Activated T-helper 1 cell treated with Interleukin-2 at 50 U/mL for 16 hours (primary cell): ENCODE results near the gene MRGPRG.

Source experiments
- DNase-seq: peaks from one replicate; pipeline ENCODE4 v3.0.0-alpha.2; 2020; ENCODE audit warnings: low read depth

The MRGPRG gene

GRCh38 chr11:3225826-3226750 is 7.5 kb upstream of the MRGPRG start:
- no peak for DNase-seq

- no peak for DNase-seq
Observed at GRCh38 chr11:3225159-3225758, 6.6 kb upstream of the MRGPRG start.

GRCh38 chr11:3224401-3225057 is 5.9 kb upstream of the MRGPRG start:
- no peak for DNase-seq

- DNase-seq = no peak
Observed at GRCh38 chr11:3223932-3224381, 5.3 kb upstream of the MRGPRG start.

GRCh38 chr11:3222941-3223915 is 4.6 kb upstream of the MRGPRG start:
- DNase-seq = no peak

- DNase-seq = no peak
Observed at GRCh38 chr11:3222003-3222855, 3.6 kb upstream of the MRGPRG start.

- no peak for DNase-seq
Observed at GRCh38 chr11:3221408-3222002, 2.9 kb upstream of the MRGPRG start.

GRCh38 chr11:3220521-3221407 is 2.2 kb upstream of the MRGPRG start:
- DNase-seq = no peak

GRCh38 chr11:3220101-3220500 is 1.5 kb upstream of the MRGPRG start:
- DNase-seq = no peak

- DNase-seq = no peak
Observed at GRCh38 chr11:3219281-3219892, 774 bp upstream of the MRGPRG start.

- no peak for DNase-seq
Observed at GRCh38 chr11:3217818-3218482, 663 bp downstream of the MRGPRG start.

- no peak for DNase-seq
Observed at GRCh38 chr11:3216027-3216525, 2.5 kb downstream of the MRGPRG start.

GRCh38 chr11:3215346-3216026 is 3.1 kb downstream of the MRGPRG start:
- DNase-seq = no peak

GRCh38 chr11:3214420-3214699 is 4.3 kb downstream of the MRGPRG start:
- DNase-seq = no peak

- no peak for DNase-seq
Observed at GRCh38 chr11:3213659-3214419, 4.8 kb downstream of the MRGPRG start.

- no peak for DNase-seq
Observed at GRCh38 chr11:3208272-3208671, 10.3 kb downstream of the MRGPRG start.
